NCI-H187 (cell line): ENCODE measurements around the gene DPP10.
A peak's percentile ranks its signal among the peaks of the same experiment; 100 is the strongest.

Experiments
- DNase-seq, 2 experiments: peaks; one replicate each; lab custom pipeline; 2025; lab: John Stamatoyannopoulos, UW

Gene DPP10

DNA sequence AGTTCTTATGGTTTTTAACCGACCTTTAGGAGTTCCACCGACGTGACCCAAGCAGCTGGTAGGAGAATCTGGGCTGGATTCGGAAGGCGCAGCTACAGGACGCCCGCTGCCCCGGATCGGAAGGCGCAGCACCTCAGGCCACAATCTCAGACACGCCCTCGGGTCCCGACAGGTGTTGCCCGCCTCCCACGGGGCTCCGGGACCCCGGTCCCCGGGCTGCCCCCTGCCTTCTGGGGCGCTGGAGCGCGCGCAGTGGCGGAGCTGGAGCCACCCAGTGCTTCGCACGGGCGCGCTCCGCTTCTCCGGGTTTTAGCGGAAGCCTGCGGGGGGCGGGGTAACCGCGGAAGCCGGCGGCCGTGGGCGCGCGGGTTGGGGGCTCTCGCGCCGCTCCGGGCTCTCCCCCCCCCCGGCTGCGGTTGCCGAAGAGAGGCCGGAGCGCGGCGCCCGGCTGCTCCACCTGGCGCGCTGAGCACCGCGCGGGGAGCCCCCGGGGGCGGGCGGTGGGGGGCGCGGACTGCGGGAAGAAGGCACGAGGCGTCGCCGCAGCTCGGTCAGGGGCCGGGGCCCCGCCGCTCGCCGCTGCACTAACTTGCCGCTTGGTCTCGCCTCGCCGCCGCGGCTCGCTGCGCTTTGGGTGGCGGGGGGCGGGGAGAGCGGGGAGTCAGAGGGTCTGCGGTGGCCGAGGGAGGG lies 718.8 kb downstream of the DPP10 start:
- DNase-seq, result peak; percentile 41 to 62

GRCh38 chr2:115161771-115162493 lies 719.5 kb downstream of the DPP10 start:
- peak in 1 of 2 experiments; percentile 5 for DNase-seq

DNA sequence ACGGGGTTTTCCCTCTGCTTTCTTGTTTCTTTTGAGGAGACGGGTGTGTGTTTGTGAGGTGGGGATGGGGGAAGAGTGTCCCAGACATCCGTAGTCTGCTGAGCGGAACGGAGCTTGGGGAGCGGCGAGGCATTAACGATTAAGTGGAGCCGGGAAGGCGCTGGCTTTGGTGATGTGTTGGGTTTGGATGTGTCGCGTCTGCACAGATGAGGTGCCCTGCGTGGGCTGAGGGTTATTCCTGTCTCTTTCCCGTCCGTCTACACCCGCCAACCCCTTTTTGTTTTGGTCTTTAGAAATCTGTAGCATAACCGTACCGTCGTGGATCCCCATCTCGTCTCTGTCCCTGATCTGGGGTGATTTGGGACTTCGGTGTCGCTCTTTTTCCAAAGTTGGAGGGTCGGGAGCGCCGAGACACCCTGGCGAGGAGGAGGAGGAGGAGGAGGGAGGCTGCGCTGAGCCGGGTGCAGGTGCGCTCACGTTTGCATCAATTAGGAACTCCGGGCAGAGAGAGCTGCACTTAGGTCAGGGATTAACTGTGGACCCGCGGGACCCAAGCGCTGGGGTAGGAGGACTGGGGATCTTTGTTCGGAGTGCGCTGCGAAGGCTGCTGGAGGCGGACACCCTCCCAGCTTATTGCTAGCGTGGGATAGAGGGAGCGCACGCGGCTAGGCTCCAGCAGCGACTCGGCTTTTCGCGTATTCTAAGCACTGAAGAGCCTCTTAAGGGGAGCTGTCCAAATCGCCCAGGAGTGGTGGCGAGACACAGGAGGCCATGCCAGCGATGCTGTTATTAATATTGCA lies 720.3 kb downstream of the DPP10 start:
- no peak for DNase-seq

GRCh38 chr2:115163572-115163971 lies 721.1 kb downstream of the DPP10 start:
- DNase-seq, result no peak

- no peak for DNase-seq
These were observed 723.2 kb downstream of the DPP10 start for GRCh38 chr2:115165529-115166109.

DNA sequence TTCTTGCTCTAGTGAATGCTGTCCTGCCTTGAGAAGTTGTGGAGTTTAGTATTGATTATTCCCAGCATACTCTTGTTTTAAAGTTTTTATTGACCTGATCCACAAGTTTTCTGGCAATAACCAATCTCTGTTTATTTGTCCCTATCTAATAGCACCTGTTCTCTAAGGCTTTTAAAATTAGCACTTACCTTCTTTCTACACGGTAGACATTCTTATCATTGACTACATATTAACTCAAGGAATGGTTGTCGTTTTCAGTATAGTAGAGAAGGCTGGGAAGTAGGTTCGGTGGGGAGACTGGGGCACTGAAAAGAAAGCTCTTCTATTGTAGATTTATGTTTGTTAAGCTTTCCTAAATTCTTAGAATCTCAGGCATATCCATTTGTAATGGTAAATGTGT lies 726.0 kb downstream of the DPP10 start:
- no peak for DNase-seq

DNA sequence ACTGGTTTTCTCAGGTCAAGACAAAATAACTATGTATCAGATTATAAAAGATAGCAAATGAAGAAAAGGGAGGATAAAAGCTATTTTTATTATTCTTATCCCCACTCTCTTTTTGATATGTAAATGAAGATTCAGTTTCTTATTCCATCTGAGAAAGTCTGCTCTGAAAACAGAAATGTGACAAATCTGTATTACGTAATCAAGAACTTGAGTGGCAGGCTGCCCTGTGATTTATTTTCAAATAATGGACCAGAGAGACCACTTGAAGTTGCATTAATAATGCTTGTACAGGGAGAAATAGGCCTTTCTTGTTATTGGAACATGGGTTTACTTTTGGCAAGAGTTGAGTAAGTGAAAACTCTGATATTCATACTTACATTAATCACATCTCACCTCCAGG lies 727.4 kb downstream of the DPP10 start:
- DNase-seq, result no peak

DNA sequence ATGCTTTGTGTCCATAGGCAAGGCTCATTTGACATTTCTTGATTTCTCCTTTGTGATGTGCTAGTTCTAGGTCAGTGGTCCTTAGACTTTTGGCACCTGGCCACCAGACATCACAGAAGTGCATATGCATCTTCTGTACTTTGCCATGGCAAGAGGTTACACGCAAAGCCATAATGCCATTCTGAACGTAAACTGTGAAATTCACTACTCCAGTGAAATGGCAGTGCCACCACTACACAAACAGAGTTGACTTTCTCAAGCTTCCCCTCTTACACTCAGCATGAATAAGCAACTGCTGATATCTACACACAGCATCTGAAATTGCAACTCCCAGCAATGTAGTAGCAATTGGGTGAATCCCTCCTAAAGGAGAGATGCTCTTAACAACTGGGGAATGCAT lies 729.3 kb downstream of the DPP10 start:
- DNase-seq, result no peak

DNA sequence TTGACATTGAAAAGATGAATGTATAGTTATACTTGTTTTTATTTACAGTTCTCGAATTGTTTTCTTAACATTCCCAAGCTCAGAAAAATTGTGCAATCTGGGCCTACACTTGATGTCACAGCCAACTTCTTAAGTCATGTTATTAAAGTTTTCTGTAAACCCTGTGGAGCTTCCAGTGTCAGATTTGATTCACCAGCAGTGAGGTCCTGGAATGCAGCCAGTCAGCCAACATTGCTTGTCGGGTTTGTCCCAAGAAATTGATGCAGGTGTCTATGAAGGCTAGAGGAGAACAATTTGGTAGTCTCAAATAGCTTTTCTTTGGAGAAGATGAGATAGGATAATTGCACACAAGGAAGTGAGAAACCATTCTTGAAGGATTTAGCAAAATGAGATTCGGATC lies 732.2 kb downstream of the DPP10 start:
- no peak for DNase-seq

GRCh38 chr2:115183144-115183543 lies 740.7 kb downstream of the DPP10 start:
- DNase-seq, result no peak

DNA sequence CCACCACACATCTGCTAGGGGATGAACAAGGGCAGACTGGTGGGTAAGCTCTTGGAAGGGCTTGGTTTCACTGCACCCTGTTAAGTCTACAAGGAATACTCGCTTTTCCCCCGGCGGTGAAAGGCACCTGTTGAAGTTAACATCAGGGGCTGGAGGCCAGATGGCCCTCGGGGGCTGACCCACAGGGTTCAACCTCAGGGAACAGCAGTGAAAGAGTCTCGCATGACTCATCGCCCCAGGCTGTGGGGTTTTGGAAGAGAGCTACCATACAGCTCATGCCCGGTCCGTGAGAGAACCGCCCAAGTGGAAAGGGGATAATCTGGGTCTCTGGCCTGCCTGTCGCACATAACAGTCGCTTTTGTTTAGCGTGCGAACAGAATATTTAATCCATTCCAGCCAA lies 748.0 kb downstream of the DPP10 start:
- DNase-seq, result no peak

DNA sequence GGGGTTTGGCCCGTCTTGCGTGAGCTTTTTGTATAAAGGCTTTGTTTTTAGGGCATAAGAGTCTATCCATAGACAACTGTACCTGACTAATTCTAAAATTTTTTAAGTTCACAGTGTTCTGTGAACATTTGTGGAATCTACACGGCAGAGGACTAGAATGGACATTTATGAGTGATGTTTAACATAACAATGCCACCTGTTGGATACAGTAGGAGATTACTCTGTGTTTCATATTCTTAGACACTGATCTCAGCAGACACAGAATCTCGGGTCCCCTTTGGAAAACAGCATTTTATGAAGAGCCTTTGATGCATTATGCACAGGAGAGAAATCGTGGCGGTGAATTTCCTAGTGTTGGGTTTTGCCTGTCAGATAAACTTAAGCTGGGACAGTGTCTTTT lies 752.2 kb downstream of the DPP10 start:
- DNase-seq, result no peak

DNA sequence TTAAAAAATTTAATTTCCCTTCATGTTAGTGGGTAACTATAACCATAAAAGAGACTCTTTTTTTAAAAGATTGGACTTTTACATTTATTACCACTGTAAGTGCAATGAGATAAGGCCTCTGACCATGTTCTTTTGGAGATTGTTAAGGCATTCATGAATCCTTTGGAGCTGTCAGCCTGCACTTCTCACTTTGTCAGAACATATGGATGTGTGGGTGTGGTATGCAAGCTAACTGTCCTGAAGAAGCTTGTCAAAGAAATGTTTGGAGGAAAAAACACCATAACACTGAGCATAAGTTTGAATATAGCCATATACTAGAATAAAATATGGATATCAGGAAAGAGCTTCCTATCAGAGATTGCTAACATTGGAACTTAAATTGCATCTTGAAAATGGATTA lies 754.1 kb downstream of the DPP10 start:
- no peak for DNase-seq

GRCh38 chr2:115199966-115200365 lies 757.5 kb downstream of the DPP10 start:
- no peak for DNase-seq

DNA sequence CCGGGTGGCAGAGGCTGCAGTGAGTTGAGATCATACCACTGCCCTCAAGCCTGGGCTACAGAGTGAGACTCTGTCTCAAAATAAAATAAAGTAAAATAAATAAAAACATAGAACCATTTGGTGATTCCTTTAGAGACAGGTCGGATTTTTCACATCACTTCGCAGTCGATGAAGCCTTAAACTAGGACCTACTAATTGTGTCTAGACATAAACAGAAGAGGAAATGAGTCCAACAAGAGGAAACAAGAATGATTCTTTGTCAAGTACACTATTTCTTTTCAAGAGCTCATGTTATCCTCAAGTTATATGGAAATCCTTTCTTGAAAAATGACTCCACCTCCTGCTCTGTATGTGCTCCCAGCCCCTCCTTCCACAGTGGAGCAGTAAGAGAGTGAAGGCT lies 758.9 kb downstream of the DPP10 start:
- DNase-seq, result no peak

GRCh38 chr2:115208493-115209164 lies 766.2 kb downstream of the DPP10 start:
- DNase-seq, result no peak

DNA sequence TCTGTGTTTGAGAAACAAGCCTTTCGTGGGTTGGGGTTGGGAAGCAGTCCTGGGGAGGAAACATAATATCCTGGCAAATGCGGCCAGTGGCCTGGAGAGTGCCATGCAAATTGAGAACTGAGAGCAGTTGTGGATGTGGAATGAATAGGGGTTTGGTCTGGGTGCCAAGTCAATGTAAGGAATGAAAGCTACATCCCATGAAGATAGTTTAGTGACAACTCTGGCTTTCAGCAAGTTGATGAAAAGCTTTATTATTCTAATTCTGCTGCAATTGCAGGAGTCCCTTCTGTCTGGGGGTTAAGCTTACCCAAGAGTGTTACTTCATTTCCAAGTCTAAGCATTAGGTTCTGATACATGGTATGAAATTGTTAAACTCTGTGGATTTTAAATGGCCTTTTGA lies 771.6 kb downstream of the DPP10 start:
- no peak for DNase-seq

GRCh38 chr2:115219296-115219695 lies 776.9 kb downstream of the DPP10 start:
- DNase-seq, result no peak

- no peak for DNase-seq
These were observed 791.7 kb downstream of the DPP10 start for GRCh38 chr2:115234186-115234585.

- DNase-seq, result no peak
These were observed 792.3 kb downstream of the DPP10 start for GRCh38 chr2:115234737-115235136.

DNA sequence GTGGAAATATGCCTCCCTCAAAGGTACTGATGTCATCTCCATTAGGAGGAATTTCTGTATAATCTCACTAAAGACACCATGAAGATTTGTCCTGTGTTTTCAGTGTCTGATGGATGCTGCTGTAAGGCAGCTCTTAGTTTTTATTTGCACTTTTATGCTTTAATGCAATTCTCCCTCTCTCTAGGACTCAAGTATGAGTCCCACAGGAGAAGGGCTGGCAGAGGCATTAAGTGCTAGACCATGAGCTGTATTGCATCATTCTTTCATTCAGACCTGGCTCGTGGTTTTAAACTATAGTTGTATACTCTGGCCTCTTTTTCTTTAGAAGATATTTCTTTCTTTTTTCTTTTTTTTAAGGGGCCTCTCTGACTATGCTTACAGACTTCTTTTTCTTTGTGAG lies 805.6 kb downstream of the DPP10 start:
- peak in 1 of 2 experiments; percentile 9 for DNase-seq

GRCh38 chr2:115277366-115277765 lies 834.9 kb downstream of the DPP10 start:
- no peak for DNase-seq
